ENCODE data around the gene JAK1.

JAK1 gene

GRCh38 chr1:65009724-65010420 is 43.5 kb upstream of the JAK1 start:
- no peaks in the 10 kb centered on the region for H3K79me2 ChIP-seq (ENCODE audit: insufficient read depth, low read length)
- H3K27me3 ChIP-seq (ENCODE audit: insufficient read depth, low read length, poor library complexity, severe bottlenecking): no peaks in the 10 kb centered on the region
- no peaks in the 10 kb centered on the region for H3K9me3 ChIP-seq (ENCODE audit: insufficient read depth, low read depth, low read length)
- peaks cover 3% of the 10 kb centered on the region; the same call in 1 of the 2 replicates for H3F3A ChIP-seq (ENCODE audit: low read depth)
- no peak overlapping the region for H3K9ac ChIP-seq (ENCODE audit: low read depth, low read length, poor library complexity, severe bottlenecking)
- no peaks in the 10 kb centered on the region for H4K20me1 ChIP-seq (ENCODE audit: insufficient read depth, low read length, poor library complexity, severe bottlenecking)
- H3K4me2 ChIP-seq (ENCODE audit: low read depth, low read length, poor library complexity, severe bottlenecking): peak overlapping the region; percentile 56
- H3K36me3 ChIP-seq (ENCODE audit: insufficient read depth, low read length): no peaks in the 10 kb centered on the region
- no peak overlapping the region for H2AFZ ChIP-seq (ENCODE audit: low read length)
- peak overlapping the region; percentile 30 for H3K4me3 ChIP-seq (ENCODE audit: low read length, poor library complexity, severe bottlenecking)
- peaks cover 39% of the 10 kb centered on the region for H3K4me1 ChIP-seq (ENCODE audit: insufficient read depth, low read length, poor library complexity, severe bottlenecking)
- TF ChIP-seq EZH2phosphoT487 (IDR thresholded peaks at IDR 0.05; ENCODE audit: borderline replicate concordance) (no peak), CTCF (conservative IDR thresholded peaks at IDR 0.05; ENCODE audit: low read length) (no peak)
- no peaks in the 10 kb centered on the region for H3K9me2 ChIP-seq (replicated peaks; ENCODE audit: low read depth, low read length)

- no peaks in the 10 kb centered on the region for H3K36me3 ChIP-seq (ENCODE audit: insufficient read depth, low read length)
- TF ChIP-seq EZH2phosphoT487 (IDR thresholded peaks at IDR 0.05; ENCODE audit: borderline replicate concordance) (no peak), CTCF (conservative IDR thresholded peaks at IDR 0.05; ENCODE audit: low read length) (no peak)
- H3K4me1 ChIP-seq (ENCODE audit: insufficient read depth, low read length, poor library complexity, severe bottlenecking): peaks cover 39% of the 10 kb centered on the region
- H3K9me3 ChIP-seq (ENCODE audit: insufficient read depth, low read depth, low read length): no peaks in the 10 kb centered on the region
- H4K20me1 ChIP-seq (ENCODE audit: insufficient read depth, low read length, poor library complexity, severe bottlenecking): no peaks in the 10 kb centered on the region
- peak overlapping the region; percentile 30 for H3K4me3 ChIP-seq (ENCODE audit: low read length, poor library complexity, severe bottlenecking)
- no peaks in the 10 kb centered on the region for H3K9me2 ChIP-seq (replicated peaks; ENCODE audit: low read depth, low read length)
- no peak overlapping the region for H2AFZ ChIP-seq (ENCODE audit: low read length)
- H3K9ac ChIP-seq (ENCODE audit: low read depth, low read length, poor library complexity, severe bottlenecking): peak overlapping the region; percentile 5
- no peaks in the 10 kb centered on the region for H3K27me3 ChIP-seq (ENCODE audit: insufficient read depth, low read length, poor library complexity, severe bottlenecking)
- H3K79me2 ChIP-seq (ENCODE audit: insufficient read depth, low read length): no peaks in the 10 kb centered on the region
- peak overlapping the region; percentile 56 for H3K4me2 ChIP-seq (ENCODE audit: low read depth, low read length, poor library complexity, severe bottlenecking)
- H3F3A ChIP-seq (ENCODE audit: low read depth): peaks cover 3% of the 10 kb centered on the region; the same call in 1 of the 2 replicates
These were observed 42.8 kb upstream of the JAK1 start for GRCh38 chr1:65009176-65009575.

- TF ChIP-seq EZH2phosphoT487 (IDR thresholded peaks at IDR 0.05; ENCODE audit: borderline replicate concordance): no peak
- no peak for TF ChIP-seq CTCF (conservative IDR thresholded peaks at IDR 0.05; ENCODE audit: low read length)
- Histone ChIP-seq H3K4me1 (ENCODE audit: insufficient read depth, low read length, poor library complexity, severe bottlenecking) (peaks cover 34% of the 10 kb centered on the region), H3K9me3 (ENCODE audit: insufficient read depth, low read depth, low read length) (no peaks in the 10 kb centered on the region), H3F3A (ENCODE audit: low read depth) (peaks cover 3% of the 10 kb centered on the region; the same call in 1 of the 2 replicates), H4K20me1 (ENCODE audit: insufficient read depth, low read length, poor library complexity, severe bottlenecking) (no peaks in the 10 kb centered on the region), H3K27me3 (ENCODE audit: insufficient read depth, low read length, poor library complexity, severe bottlenecking) (no peaks in the 10 kb centered on the region), H3K4me2 (ENCODE audit: low read depth, low read length, poor library complexity, severe bottlenecking) (no peak overlapping the region), H3K9me2 (replicated peaks; ENCODE audit: low read depth, low read length) (no peaks in the 10 kb centered on the region), H3K79me2 (ENCODE audit: insufficient read depth, low read length) (no peaks in the 10 kb centered on the region), H3K36me3 (ENCODE audit: insufficient read depth, low read length) (no peaks in the 10 kb centered on the region), H3K4me3 (ENCODE audit: low read length, poor library complexity, severe bottlenecking) (no peak overlapping the region), H3K9ac (ENCODE audit: low read depth, low read length, poor library complexity, severe bottlenecking) (no peak overlapping the region), H2AFZ (ENCODE audit: low read length) (no peak overlapping the region)
These were observed 40.5 kb upstream of the JAK1 start for GRCh38 chr1:65006806-65007205.

Measured in Loucy (cell line).